Sigmoid colon (tissue), 7 donors: ENCODE measurements around the gene POMGNT1. TPM values are rescaled to one million over a fixed set of nuclear protein-coding genes. Genes with fewer than 3 reads are reported as not detected.

Source experiments
- DNase-seq: peaks from one replicate; pipeline ENCODE4 v3.0.0-alpha.2; 2019
- H3K27ac ChIP-seq, 4 donors: fragments of 200-600 bp; sonication (generic); one replicate each; pipeline ENCODE4 v1.5.1; 2016 to 2019; ENCODE audit warnings: mild to moderate bottlenecking in 1 of 4
- H3K27me3 ChIP-seq, 3 donors: fragments of 200-600 bp; sonication (generic); one replicate each; pipeline ENCODE4 v1.5.1; 2019; ENCODE audit warnings: mild to moderate bottlenecking in 1 of 3
- H3K36me3 ChIP-seq, 4 donors: fragments of 200-600 bp; sonication (generic); one replicate each; pipeline ENCODE4 v1.5.1; 2016 to 2019
- H3K4me1 ChIP-seq, 4 donors: fragments of 200-600 bp; sonication (generic); one replicate each; pipeline ENCODE4 v1.5.1; 2017 to 2019
- H3K4me3 ChIP-seq, 4 donors: fragments of 200-600 bp; sonication (generic); one replicate each; pipeline ENCODE4 v1.5.1; 2017 to 2019; ENCODE audit warnings: mild to moderate bottlenecking in 2 of 4, moderate library complexity in 1 of 4
- H3K9me3 ChIP-seq, 4 donors: fragments of 200-600 bp in 3 of 4; sonication (generic) in 3 of 4; one replicate each; pipeline versions ENCODE4 v1.5.1 to v1.6.1; 2013 to 2019
- EP300 ChIP-seq, 4 donors: sonication (generic); formaldehyde crosslinking; IDR thresholded peaks; one replicate each; pipeline ENCODE4 v1.6.1; 2017; ENCODE audit warnings: antibody characterized with exemption in 4 of 4
- POLR2A ChIP-seq, 2 donors: fragments of 450-650 bp; IDR thresholded peaks; one replicate each; pipeline ENCODE4 v1.6.1; 2016; ENCODE audit warnings: antibody characterized with exemption in 2 of 2, mild to moderate bottlenecking in 2 of 2, moderate library complexity in 2 of 2
- POLR2AphosphoS5 ChIP-seq, 4 donors: sonication (generic); formaldehyde crosslinking; IDR thresholded peaks; one replicate each; pipeline ENCODE4 v1.6.1; 2017; ENCODE audit warnings: antibody characterized with exemption in 4 of 4
- WGBS, 2 donors: extraction: QIAGEN DNeasy Blood & Tissue Kit; methylation state at CpG; one replicate each; pipeline ENCODE4 v1.1.7; 2013; 5-methylcytosine and 5-hydroxymethylcytosine counted together
- intact Hi-C: fragments of 100-400 bp; cut with DNase I; formaldehyde crosslinking; loops from one replicate; pipeline ENCODE4 v1.15.1; 2023
- polyA plus RNA-seq, 3 donors: library from polyadenylated mRNA; stranded (reverse); fragments of 200-250 nt; gene quantifications; one replicate each; pipeline ENCODE4 v1.2.3, GENCODE V29; 2013
- total RNA-seq, 4 donors: library from RNA; depleted of rRNA; stranded (reverse); fragments of >200 nt; gene quantifications; one replicate each; pipeline ENCODE4 v1.1.0, GENCODE V29; 2016
- TF ChIP-seq, protein P1 (sequence below), 4 experiments: fragments of 450-650 bp in 3 of 4; fragments of 200-600 bp in 1 of 4; IDR thresholded peaks; one replicate each; pipeline ENCODE4 v1.5.1; 2016 to 2019; ENCODE audit warnings: antibody characterized with exemption in 4 of 4, mild to moderate bottlenecking in 3 of 4, moderate library complexity in 2 of 4
- donor health status: healthy with polysubstance abuse.
- donor health status: Bipolar disorder and iron deficiency.
- donor health status: healthy.

POMGNT1 gene
- total and polyA plus RNA-seq, 7 donors: 5.5 to 37.4 (median 29.9) TPM

DNA sequence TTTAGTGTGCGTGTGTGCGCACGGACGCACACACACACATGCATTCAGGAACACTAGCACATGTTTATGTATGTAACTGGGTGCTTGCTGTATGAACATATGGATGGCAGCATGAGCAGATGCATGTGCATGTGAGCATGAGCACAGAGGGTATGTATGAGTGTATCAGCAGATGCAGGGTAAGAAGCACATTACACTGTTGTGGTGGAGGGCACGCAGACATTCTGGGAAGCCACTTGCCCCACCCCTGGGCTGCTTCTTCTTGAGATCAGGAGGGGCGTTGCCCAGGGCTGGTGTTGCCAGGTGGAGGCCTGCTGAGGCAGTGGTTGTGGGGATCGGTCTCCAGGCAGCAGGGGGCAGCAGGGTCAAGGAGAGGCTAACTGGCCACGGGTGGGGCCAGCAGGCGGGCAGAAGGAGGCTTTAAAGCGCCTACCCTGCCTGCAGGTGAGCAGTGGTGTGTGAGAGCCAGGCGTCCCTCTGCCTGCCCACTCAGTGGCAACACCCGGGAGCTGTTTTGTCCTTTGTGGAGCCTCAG is 18.1 kb downstream of the POMGNT1 start:
- H3K4me3 ChIP-seq: no peak overlapping the region
- no peak for DNase-seq
- no peaks in the 10 kb centered on the region for H3K27me3 ChIP-seq
- no peaks in the 10 kb centered on the region for H3K9me3 ChIP-seq
- H3K36me3 ChIP-seq: no peaks in the 10 kb centered on the region
- intact Hi-C loops: no loop called here
- no peak overlapping the region for H3K27ac ChIP-seq
- peaks cover 0 to 16% (median 5%) of the 10 kb centered on the region in 4 donors for H3K4me1 ChIP-seq
- TF ChIP-seq EP300 (IDR thresholded peaks at IDR 0.05) (no peak), POLR2A (IDR thresholded peaks at IDR 0.05) (peak in 1 of 2 donors; percentile 69)
- TF ChIP-seq, protein P1, sequence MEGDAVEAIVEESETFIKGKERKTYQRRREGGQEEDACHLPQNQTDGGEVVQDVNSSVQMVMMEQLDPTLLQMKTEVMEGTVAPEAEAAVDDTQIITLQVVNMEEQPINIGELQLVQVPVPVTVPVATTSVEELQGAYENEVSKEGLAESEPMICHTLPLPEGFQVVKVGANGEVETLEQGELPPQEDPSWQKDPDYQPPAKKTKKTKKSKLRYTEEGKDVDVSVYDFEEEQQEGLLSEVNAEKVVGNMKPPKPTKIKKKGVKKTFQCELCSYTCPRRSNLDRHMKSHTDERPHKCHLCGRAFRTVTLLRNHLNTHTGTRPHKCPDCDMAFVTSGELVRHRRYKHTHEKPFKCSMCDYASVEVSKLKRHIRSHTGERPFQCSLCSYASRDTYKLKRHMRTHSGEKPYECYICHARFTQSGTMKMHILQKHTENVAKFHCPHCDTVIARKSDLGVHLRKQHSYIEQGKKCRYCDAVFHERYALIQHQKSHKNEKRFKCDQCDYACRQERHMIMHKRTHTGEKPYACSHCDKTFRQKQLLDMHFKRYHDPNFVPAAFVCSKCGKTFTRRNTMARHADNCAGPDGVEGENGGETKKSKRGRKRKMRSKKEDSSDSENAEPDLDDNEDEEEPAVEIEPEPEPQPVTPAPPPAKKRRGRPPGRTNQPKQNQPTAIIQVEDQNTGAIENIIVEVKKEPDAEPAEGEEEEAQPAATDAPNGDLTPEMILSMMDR (IDR thresholded peaks at IDR 0.05): peak in 1 of 4 experiments; percentile 39
- 13 to 49% methylated on average over 12 of the region's 12 CpGs for WGBS, 2 donors

DNA sequence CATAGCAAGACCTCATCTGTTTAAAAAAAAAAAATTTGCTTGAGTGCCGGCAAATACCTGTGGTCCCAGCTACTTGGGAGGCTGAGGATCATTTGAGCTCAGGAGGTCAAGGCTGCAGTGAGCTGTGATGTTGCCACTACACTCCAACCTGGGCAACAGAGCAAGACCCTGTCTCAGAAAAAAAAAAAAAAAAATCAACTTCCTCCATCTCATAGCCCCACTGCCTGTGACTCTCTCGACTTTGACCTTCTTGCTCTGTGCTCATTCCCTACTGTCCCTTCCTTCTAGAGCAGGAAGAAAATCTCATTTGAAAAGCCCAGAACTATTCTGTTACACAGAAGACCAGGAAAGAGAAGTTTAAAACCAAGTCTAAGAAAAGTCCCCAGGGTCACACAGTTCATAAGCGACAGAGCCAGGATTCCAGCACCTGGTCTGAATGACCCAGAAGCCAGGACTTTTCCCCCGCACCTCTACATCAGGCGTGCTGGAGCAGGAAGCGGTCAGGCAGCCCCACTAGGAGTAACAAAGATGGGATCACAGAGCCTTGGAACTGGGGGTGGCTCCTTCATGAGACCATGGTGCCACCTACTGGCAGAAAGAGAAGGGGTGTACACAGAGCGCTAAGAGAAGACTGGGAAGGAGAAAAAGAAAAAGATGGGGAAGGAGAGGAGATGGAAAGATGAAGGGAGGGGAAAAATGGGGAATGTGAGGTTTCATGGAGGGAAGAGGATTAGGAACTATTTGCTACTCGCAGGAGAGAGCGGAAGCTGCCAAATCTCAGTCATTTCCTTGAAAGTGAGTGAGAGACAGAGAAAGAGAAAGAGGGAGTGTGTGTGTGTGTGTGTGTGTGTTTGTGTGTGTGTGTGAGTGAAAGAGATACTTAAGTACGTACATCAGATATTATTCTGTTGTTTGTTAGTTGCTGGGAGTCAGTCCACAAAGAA is 18.8 kb downstream of the POMGNT1 start:
- H3K27ac ChIP-seq: peak overlapping the region in 2 of 4 donors; percentile 5

GRCh38 chr1:46176211-46176865 is 21.9 kb downstream of the POMGNT1 start, which contains the start of gene P3R3URF:
Gene P3R3URF (minus strand): TSS chr1:46176488. CDS start chr1:46176471, 17 bp downstream.
- no peaks in the 10 kb centered on the region for H3K27me3 ChIP-seq
- 89 to 90% methylated on average over 13 of the region's 13 CpGs for WGBS, 2 donors
- H3K4me3 ChIP-seq: no peak within 1 kb of the TSS
- H3K4me1 ChIP-seq: peaks cover 0 to 25% (median 19%) of the 10 kb centered on the region in 4 donors
- intact Hi-C loops: no loop called here
- no peak for DNase-seq
- TF ChIP-seq POLR2AphosphoS5 (IDR thresholded peaks at IDR 0.05): no peak
- TF ChIP-seq EP300 (IDR thresholded peaks at IDR 0.05): no peak
- TF ChIP-seq, protein P1 (IDR thresholded peaks at IDR 0.05): no peak
- TF ChIP-seq POLR2A (IDR thresholded peaks at IDR 0.05): no peak
- H3K9me3 ChIP-seq: no peaks in the 10 kb centered on the region
- no peaks in the 10 kb centered on the region for H3K36me3 ChIP-seq
- peak within 1 kb of the TSS; percentile 27 to 71 (median 56) for H3K27ac ChIP-seq

More for the DNA sequence above, 18.8 kb downstream of the POMGNT1 start:
- H3K4me3 ChIP-seq: no peak overlapping the region
- intact Hi-C loops: loop anchor here (1.0 kb wide), 1 partner anchor 142 kb away; no protein-coding TSS in a partner anchor
- WGBS, 2 donors: 8 to 14% methylated on average over 10 of the region's 10 CpGs
- no peaks in the 10 kb centered on the region for H3K9me3 ChIP-seq
- no peaks in the 10 kb centered on the region for H3K27me3 ChIP-seq
- no peaks in the 10 kb centered on the region for H3K36me3 ChIP-seq
- H3K4me1 ChIP-seq: peaks cover 0 to 22% (median 12%) of the 10 kb centered on the region in 4 donors
- peak; percentile 92 for DNase-seq
- TF ChIP-seq POLR2A (IDR thresholded peaks at IDR 0.05) (no peak), EP300 (IDR thresholded peaks at IDR 0.05) (no peak), POLR2AphosphoS5 (IDR thresholded peaks at IDR 0.05) (peak in 1 of 4 donors; percentile 19)
- TF ChIP-seq, protein P1 (IDR thresholded peaks at IDR 0.05): peak; percentile 92 to 99 (median 96)

- TF ChIP-seq POLR2A (IDR thresholded peaks at IDR 0.05) (no peak), POLR2AphosphoS5 (IDR thresholded peaks at IDR 0.05) (no peak), EP300 (IDR thresholded peaks at IDR 0.05) (no peak)
- TF ChIP-seq, protein P1 (IDR thresholded peaks at IDR 0.05): no peak
- H3K4me1 ChIP-seq: peaks cover 0 to 25% (median 19%) of the 10 kb centered on the region in 4 donors
- peak overlapping the region; percentile 27 to 71 (median 56) for H3K27ac ChIP-seq
- no peaks in the 10 kb centered on the region for H3K36me3 ChIP-seq
- intact Hi-C loops: loop anchor here (2.0 kb wide), 1 partner anchor 38 kb away; no protein-coding TSS in a partner anchor
- H3K4me3 ChIP-seq: no peak overlapping the region
- no peaks in the 10 kb centered on the region for H3K27me3 ChIP-seq
- DNase-seq: no peak
- 69 to 73% methylated on average over 3 of the region's 3 CpGs for WGBS, 2 donors
- no peaks in the 10 kb centered on the region for H3K9me3 ChIP-seq
Measured at GRCh38 chr1:46175243-46175642, 23.0 kb downstream of the POMGNT1 start.
